KMS-11 (cell line): ENCODE measurements around the gene JAK1.

Experiments used
- H2AFZ ChIP-seq: fragments of 200-600 bp; sonication (generic); 2 replicates; pipeline ENCODE4 v1.6.1; 2016; ENCODE audit warnings: antibody characterized with exemption, mixed run types, low read depth
- H3K27ac ChIP-seq: fragments of 200-600 bp; sonication (generic); 2 replicates; pipeline ENCODE4 v1.6.1; 2016; ENCODE audit warnings: mild to moderate bottlenecking, mixed run types
- H3K27me3 ChIP-seq: fragments of 200-600 bp; sonication (generic); 2 replicates; pipeline ENCODE4 v1.6.1; 2017; ENCODE audit warnings: mild to moderate bottlenecking, low read depth, mixed run types, moderate library complexity; ENCODE audit not compliant: insufficient read depth
- H3K36me3 ChIP-seq: fragments of 200-600 bp; sonication (generic); 2 replicates; pipeline ENCODE4 v1.6.1; 2017; ENCODE audit warnings: mild to moderate bottlenecking, mixed run types; ENCODE audit not compliant: insufficient read depth
- H3K4me1 ChIP-seq: fragments of 200-600 bp; sonication (generic); 2 replicates; pipeline ENCODE4 v1.6.1; 2016; ENCODE audit warnings: mild to moderate bottlenecking, low read depth, mixed run types; ENCODE audit not compliant: poor library complexity, severe bottlenecking
- H3K4me2 ChIP-seq: fragments of 200-600 bp; sonication (generic); 2 replicates; pipeline ENCODE4 v1.7.0; 2016; ENCODE audit warnings: mild to moderate bottlenecking, mixed run types
- H3K4me3 ChIP-seq: fragments of 200-600 bp; sonication (generic); IDR thresholded peaks from 2 replicates; pipeline ENCODE4 v1.6.1; 2017; ENCODE audit warnings: low read depth, low read length, mixed read lengths; ENCODE audit not compliant: insufficient read depth
- H3K79me2 ChIP-seq: fragments of 200-600 bp; sonication (generic); 2 replicates; pipeline ENCODE4 v1.6.1; 2016; ENCODE audit warnings: low read depth, mixed run types; ENCODE audit not compliant: insufficient read depth
- H3K9ac ChIP-seq: fragments of 200-600 bp; sonication (generic); 2 replicates; pipeline ENCODE4 v1.6.1; 2016; ENCODE audit warnings: mild to moderate bottlenecking, mixed run types
- H4K20me1 ChIP-seq: fragments of 200-600 bp; sonication (generic); 2 replicates; pipeline ENCODE4 v1.6.1; 2016; ENCODE audit warnings: mild to moderate bottlenecking, mixed run types; ENCODE audit not compliant: insufficient read depth
- TF ChIP-seq, protein P1 (sequence below): fragments of 200-600 bp; sonication (generic); conservative IDR thresholded peaks from 2 replicates; pipeline ENCODE4 v1.6.1; 2017; ENCODE audit warnings: low read depth, mild to moderate bottlenecking, antibody characterized with exemption, low read length, moderate library complexity, mixed read lengths

The JAK1 gene

DNA sequence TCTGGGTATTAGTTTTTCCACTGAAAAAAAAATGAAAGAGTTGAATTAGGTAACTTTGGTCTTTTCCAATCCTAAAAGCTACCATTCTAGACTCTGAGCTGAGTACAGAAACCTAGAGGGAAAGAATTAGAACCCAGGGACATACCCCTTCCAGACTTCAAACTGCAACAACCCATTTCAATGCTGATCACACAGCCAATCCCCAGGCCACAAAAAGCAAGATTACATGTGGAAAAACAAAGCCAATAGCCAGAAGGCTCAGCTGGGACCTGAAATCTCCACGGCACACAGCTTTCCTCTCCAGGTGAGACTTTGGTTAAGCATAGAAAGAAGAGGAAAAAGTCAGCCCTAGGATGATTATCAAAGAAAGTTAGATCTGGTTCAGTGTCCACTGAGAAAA, 88.8 kb downstream of the JAK1 start:
- Histone ChIP-seq H3K4me3 (no peak overlapping the region), H3K27ac (no peak overlapping the region), H3K36me3 (no peaks in the 10 kb centered on the region), H3K4me2 (no peak overlapping the region), H3K79me2 (no peaks in the 10 kb centered on the region), H4K20me1 (no peaks in the 10 kb centered on the region), H3K27me3 (no peaks in the 10 kb centered on the region), H3K9ac (no peak overlapping the region), H3K4me1 (no peaks in the 10 kb centered on the region), H2AFZ (no peak overlapping the region)
- TF ChIP-seq, protein P1, sequence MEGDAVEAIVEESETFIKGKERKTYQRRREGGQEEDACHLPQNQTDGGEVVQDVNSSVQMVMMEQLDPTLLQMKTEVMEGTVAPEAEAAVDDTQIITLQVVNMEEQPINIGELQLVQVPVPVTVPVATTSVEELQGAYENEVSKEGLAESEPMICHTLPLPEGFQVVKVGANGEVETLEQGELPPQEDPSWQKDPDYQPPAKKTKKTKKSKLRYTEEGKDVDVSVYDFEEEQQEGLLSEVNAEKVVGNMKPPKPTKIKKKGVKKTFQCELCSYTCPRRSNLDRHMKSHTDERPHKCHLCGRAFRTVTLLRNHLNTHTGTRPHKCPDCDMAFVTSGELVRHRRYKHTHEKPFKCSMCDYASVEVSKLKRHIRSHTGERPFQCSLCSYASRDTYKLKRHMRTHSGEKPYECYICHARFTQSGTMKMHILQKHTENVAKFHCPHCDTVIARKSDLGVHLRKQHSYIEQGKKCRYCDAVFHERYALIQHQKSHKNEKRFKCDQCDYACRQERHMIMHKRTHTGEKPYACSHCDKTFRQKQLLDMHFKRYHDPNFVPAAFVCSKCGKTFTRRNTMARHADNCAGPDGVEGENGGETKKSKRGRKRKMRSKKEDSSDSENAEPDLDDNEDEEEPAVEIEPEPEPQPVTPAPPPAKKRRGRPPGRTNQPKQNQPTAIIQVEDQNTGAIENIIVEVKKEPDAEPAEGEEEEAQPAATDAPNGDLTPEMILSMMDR: no peak

- no peak overlapping the region for H3K9ac ChIP-seq
- H3K4me3 ChIP-seq: no peak overlapping the region
- no peaks in the 10 kb centered on the region for H3K4me1 ChIP-seq
- H3K4me2 ChIP-seq: no peak overlapping the region
- TF ChIP-seq, protein P1: no peak
- H4K20me1 ChIP-seq: no peaks in the 10 kb centered on the region
- H3K79me2 ChIP-seq: no peaks in the 10 kb centered on the region
- no peaks in the 10 kb centered on the region for H3K27me3 ChIP-seq
- no peak overlapping the region for H2AFZ ChIP-seq
- H3K36me3 ChIP-seq: no peaks in the 10 kb centered on the region
- no peak overlapping the region for H3K27ac ChIP-seq
Observed at GRCh38 chr1:64877151-64877550, 89.2 kb downstream of the JAK1 start.

DNA sequence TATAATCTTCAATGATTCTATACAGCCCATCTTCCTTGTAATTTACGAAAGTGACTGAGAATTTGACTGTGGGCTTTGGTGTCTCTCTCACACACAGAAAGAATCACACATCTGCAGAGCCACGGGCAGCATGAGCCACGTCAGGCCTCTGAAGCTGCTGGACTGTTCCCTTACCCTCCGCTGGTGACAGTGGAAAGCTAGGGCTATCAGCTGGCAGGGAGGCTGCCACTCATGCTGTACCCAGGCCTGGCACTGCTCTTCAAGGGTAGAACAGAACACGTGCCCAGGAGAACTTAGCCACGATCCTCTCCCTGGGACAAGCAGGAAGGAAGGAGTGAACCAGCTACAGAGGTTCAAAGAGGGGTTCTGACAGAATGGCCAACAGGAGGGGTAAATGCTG, 90.7 kb downstream of the JAK1 start:
- Histone ChIP-seq H3K9ac (no peak overlapping the region), H3K4me2 (no peak overlapping the region), H4K20me1 (no peaks in the 10 kb centered on the region), H3K27ac (no peak overlapping the region), H3K36me3 (no peaks in the 10 kb centered on the region), H3K4me1 (no peaks in the 10 kb centered on the region), H3K4me3 (no peak overlapping the region), H2AFZ (no peak overlapping the region), H3K27me3 (no peaks in the 10 kb centered on the region), H3K79me2 (no peaks in the 10 kb centered on the region)
- TF ChIP-seq, protein P1: no peak

DNA sequence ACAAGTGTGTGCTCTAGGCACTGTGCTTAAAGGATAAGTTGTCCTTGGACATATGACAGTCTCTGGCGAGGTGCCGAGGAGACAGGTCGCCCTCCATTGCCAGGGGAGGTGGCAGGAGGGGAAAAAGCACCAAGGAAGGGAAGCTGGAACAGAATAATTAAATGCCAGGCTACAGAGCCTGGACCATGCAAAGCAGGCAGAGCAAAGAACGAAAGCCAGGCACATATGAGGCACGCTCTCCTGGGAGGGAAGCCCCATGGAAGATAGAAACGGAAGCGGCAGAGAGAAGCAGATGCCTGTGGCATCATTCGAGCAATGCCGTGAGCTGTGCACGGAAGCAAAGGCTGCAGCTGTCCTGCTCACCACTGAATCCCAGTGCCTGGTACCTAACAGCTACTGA, 91.2 kb downstream of the JAK1 start:
- Histone ChIP-seq H3K4me1 (no peaks in the 10 kb centered on the region), H3K4me3 (no peak overlapping the region), H3K36me3 (no peaks in the 10 kb centered on the region), H3K79me2 (no peaks in the 10 kb centered on the region), H2AFZ (no peak overlapping the region), H3K9ac (no peak overlapping the region), H3K27ac (no peak overlapping the region), H4K20me1 (no peaks in the 10 kb centered on the region), H3K27me3 (no peaks in the 10 kb centered on the region), H3K4me2 (no peak overlapping the region)
- TF ChIP-seq, protein P1: no peak
